NCI-H1417 (cell line): ENCODE data around the gene ADPRM.
"Not testable (repeated sequence)": the region's sequence is repeated elsewhere in the genome, so short reads cannot be mapped to it uniquely, and the experiment has no call there.

Experiments used
- DNase-seq, 3 experiments: peaks; one replicate each; lab custom pipeline; 2025; lab: John Stamatoyannopoulos, UW

Gene ADPRM

DNA sequence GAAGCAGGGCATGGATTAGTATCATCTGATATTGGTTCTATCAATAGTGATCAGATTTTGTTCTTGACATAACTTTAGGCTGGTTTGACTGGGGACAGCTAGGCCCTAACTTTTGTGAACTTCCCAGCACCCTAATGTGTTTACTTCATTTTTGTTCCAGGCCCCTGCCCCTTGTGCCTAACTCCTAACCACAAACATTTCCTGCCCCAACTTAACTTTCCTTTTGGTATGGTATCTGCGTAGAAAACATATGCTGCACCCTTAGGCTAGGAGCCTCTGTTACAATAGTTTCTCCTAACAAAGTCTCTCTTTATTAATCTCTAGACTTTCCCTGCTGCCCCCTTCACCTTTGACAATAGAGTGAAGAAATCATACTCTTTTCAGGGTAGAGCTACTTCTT, 2.5 kb downstream of the ADPRM start:
- DNase-seq, result no peak

- DNase-seq, result no peak
Observed at GRCh38 chr17:10702574-10702973, 5.2 kb downstream of the ADPRM start.

- no peak for DNase-seq
Observed at GRCh38 chr17:10705727-10706126, 8.3 kb downstream of the ADPRM start.

DNA sequence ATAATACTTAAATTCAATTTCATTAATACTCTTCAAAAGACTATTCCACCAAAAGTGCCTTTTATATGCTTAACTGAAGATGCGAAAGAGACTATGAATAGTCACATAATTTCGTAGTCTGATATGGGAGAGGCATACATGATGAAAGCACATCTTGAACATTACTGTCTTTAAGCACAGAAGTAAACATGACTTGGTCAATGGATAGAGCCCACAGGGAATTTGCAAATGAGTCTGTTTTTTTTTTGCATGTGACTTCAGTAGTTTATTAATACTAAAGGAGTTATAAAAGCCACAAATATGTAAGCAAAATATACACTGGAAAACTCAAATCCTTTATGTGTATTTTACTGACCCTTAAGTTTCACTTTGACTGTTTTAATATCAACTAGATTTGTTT, 15.9 kb downstream of the ADPRM start:
- DNase-seq, result no peak

DNA sequence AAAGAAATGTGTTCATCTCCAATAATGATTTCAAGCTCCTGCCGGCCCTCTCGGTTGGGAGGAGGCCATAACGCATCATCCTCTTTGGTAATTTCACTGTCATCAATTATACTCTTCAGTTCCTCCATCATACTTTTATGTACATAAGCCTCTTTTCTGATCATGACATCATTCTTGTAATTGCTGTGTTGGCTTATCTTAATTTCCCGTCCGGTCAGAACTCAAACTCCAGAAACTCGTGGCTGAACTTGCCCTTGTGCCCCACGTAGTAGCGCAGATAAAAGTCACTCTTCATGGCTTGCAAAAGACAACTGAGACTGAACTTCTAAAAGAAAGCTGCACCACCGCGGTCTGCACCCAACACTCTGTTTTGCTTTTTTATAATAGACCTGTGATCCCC, 18.8 kb downstream of the ADPRM start:
- DNase-seq, result no peak

DNA sequence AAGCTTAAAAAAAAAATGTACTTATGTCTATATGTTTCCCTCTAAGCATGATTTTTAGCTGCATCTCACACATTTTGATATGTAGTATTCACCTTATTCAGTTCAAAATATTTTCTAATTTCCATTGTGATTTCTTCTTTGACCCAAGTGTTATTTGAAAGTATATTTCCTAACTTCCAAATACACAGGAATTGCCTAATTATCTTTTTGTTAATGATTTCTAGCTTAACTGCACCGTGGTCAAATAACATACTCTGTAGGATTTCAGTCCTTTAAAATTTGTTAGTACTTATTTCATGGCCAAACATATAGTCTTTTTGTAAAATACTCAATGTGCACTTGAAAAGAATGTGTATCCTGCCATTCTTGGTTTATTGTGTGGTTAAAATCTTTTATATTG, 21.2 kb downstream of the ADPRM start:
- no peak for DNase-seq

- DNase-seq, result no peak
Observed at GRCh38 chr17:10724546-10725195, 27.3 kb downstream of the ADPRM start.

GRCh38 chr17:10725262-10725661, 27.9 kb downstream of the ADPRM start:
- no peak for DNase-seq

DNA sequence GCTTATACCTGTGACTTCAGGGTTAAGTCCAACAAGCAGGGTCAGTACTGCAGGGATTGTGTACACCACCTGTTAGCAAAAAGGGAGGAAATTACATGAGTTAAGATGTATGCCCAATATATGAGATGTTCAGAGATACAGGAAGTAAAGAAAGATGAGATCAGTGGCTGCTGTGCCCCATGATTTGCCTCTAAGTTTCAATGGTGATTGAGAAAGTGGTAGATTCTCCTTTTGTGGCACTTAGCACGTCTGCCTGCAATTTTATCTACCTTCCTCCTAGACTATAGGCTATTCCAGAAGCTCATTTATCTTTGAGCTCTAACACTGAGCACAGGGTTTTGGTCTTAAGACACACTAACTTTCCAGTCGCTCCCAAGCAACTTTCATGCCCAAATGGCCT, 28.8 kb downstream of the ADPRM start:
- DNase-seq, result no peak

DNA sequence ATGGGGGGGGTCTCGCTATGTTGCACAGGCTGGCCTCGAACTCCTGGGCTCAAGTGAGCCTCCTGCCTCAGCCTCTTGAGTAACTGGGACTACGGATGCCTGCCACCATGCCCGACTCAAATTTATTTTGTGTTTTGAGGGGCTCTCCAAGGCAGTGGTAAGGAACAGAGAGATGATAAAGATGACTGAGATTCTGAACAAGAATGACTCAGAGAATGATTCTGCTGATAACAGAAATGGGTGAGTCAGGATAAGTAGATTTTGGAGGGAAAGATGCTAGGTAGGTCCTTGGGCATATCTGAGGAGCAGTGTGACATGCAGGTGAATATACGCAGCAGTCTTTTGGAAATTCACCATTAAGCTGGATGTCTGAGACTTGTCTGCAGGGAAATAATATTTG, 29.8 kb downstream of the ADPRM start:
- no peak for DNase-seq

GRCh38 chr17:10728331-10728892, 31.0 kb downstream of the ADPRM start:
- DNase-seq, result no peak

DNA sequence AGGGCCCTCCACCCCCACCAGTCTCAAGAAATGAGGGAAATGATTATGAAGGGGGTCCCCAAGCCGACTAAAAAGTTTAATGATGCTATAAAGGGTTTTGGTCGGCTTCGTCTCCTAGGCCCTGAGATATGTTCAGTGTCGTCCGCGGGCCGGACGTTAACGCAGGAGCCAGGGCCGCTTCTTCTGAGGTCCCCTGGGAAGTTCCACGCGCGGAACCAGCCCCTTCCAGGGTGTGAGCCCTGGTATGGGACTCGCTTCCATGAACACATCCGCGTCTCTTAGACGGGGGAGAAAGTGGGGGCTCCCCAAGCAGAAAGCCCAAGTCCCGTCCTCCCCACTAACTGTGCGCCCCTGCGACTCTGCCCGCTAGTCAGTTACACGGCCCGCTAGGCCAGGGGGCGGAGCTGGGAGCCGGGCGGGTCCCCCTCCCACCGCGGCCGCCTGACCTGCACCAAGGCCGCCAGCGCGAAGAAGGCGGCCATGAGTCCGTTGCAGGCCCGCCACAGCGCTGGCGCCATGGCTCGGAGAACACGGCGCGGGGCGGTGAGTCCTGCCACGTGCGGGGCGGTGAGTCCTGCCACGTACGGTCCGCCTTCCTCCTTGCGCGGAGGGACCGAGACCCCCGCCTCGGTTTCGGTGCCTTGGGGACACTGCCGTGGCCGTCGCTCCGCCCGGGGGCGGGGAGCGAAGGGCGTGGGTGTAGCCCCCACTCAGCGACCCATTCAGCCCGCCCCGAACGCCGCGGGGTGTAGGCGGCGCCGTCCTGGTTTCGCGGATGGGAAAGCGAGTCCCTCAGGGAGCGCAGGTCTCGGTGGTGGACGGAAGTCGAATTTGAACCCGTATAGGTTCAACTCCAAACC, 32.2 kb downstream of the ADPRM start, which contains the start of gene TMEM220:
Gene TMEM220 (minus strand): TSS at position 690 of the 860 bp plus-strand sequence. CDS start 172 bp downstream, at position 518.
- DNase-seq, result no peak

GRCh38 chr17:10730247-10730646, 32.9 kb downstream of the ADPRM start:
- DNase-seq, result not testable (repeated sequence)

- no peak for DNase-seq
Observed at GRCh38 chr17:10731408-10731879, 34.0 kb downstream of the ADPRM start.

GRCh38 chr17:10732121-10732520, 34.7 kb downstream of the ADPRM start:
- DNase-seq, result not testable (repeated sequence)

- no peak for DNase-seq
Observed at GRCh38 chr17:10733666-10734065, 36.3 kb downstream of the ADPRM start.

DNA sequence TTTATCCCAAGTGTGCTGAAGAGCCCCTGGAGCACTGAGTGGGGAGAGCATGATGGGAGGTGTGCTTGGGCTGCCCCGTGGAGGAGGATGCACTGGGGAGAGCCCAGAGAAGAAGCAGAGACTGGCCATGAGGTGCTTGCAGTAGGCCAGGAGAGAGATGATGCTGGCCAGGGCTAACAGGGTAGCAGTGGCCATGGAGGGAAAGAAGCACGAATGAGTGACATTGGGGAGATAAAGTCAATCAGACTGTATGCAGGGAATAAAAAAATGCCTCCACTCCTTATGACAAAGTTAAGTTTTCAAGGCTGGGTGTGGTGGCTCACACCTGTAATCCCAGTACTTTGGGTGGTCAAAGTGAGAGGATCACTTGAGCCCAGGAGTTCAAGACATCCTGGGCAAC, 37.9 kb downstream of the ADPRM start:
- DNase-seq, result no peak

DNA sequence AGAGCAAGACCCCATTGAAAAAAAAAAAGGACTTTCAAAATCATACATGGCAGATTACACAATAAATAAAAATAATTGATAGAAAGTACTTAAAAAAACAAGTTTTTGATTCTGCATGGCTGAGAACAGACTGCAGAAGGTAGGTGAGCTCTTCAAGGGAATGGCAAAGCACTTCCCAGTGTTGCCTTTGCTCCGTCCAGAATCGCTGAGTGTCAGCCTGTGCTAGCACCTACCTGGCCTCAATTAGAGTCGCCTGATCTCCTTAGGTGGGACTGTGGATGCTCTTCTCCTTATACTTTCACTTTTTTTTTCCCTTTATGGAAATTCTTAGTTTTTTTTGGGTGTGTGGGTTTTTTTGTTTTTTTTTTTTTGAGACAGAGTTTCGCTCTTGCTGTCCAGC, 38.4 kb downstream of the ADPRM start:
- DNase-seq, result no peak

GRCh38 chr17:10737168-10737622, 39.8 kb downstream of the ADPRM start:
- DNase-seq, result peak; percentile 1 to 41 (median 5)

- DNase-seq, result no peak
Observed at GRCh38 chr17:10737736-10738135, 40.3 kb downstream of the ADPRM start.

- no peak for DNase-seq
Observed at GRCh38 chr17:10738521-10739258, 41.3 kb downstream of the ADPRM start.

DNA sequence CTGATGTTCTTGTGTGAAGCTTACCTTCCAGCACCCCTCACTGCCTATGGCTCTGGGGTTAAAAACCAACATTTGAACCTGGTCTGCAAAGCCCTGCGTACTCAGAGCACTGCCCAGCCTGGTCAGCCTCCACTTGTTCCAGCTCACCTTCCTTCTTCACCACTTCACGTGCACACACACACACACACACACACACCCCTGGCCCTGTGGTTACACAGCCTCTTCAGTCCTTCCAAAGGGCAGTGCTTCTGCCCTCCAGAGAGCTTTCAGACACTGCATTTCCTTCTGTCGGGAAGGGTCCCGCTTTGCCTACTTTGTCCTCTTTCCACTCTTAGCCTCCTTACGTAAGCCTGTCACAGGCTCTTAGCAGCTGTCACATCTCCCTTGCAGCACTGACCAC, 42.0 kb downstream of the ADPRM start:
- no peak for DNase-seq
